Left renal cortex interstitium (tissue), 4 donors: Measurements from ENCODE around the gene CDYL. TPM values are rescaled to one million over a fixed set of nuclear protein-coding genes. Genes with fewer than 3 reads are reported as not detected.

Source experiments
- DNase-seq, 4 donors: peaks; one replicate each; pipeline ENCODE4 v3.0.0-alpha.2; 2013; ENCODE audit warnings: low read depth in 4 of 4, low spot score in 2 of 4, missing footprints in 1 of 4
- polyA plus RNA-seq, 4 donors: library from polyadenylated mRNA; unstranded; fragments of 120-200 nt; gene quantifications; one replicate each; pipeline ENCODE4 v1.2.1, GENCODE V29; 2013; ENCODE audit not compliant: insufficient read length in 4 of 4

CDYL gene
- polyA plus RNA-seq, 4 donors = 25.2 to 28.7 (median 27.0) TPM

DNA sequence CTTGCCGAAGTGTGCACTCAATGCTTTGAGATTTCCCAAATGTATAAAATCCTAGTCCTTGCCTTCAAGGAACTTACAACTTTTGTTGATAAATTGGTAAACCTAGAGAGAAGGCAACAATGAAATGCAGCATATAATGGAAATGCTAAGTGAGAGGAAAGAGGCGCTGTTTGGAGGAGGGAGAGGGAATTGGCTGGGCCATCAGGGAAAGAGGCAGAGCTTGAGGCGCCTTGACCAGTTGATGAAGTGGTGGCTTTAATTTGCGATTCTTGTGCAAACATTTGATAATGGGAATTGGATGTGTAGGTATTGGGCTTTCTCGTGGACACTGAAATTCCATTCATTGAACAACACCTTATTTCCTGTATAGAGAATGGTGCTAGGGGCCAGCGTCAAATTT is 1.9 kb upstream of the CDYL start:
- no peak for DNase-seq

DNA sequence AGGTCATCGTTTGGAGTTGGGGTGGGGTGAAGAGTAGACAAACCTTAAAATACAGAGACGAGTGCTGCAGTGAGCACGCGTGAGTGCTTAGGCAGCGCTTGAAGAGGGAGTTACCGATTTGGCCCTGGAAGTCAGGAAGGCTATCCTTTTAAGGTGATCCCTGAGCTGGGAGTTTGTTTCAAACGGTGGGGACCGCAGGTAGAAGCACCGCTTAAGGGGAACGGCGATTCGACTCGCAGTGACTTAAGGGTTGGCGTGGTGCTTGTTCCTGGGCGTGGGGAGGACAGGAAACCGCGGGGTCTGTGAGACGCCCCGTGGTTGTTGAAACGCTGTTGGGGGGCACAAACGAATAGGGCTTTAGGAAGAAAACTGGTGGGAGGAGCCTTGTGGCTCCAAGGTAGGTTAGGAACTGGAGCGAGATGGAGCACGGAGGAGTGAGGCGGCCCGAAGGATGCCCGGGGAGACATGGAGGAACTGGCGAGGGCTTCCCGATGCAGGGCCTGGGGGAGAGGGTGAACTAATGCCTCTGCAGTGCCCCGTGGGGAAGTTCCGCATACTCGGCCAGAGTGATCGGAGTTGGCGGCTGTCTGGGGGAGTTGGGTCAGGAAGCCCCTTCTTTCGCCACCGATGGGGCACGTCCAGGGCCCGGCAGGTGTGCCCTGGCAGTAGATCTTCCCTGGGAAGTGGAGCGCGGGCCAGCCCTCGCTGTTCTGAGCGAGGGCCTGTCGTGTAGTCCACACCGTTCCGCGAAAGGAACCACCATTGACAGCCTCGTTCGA is 1.3 kb upstream of the CDYL start:
- DNase-seq = no peak

- DNase-seq = peak in 1 of 4 donors; percentile 48
Measured at GRCh38 chr6:4775494-4776130, 592 bp upstream of the CDYL start.

DNA sequence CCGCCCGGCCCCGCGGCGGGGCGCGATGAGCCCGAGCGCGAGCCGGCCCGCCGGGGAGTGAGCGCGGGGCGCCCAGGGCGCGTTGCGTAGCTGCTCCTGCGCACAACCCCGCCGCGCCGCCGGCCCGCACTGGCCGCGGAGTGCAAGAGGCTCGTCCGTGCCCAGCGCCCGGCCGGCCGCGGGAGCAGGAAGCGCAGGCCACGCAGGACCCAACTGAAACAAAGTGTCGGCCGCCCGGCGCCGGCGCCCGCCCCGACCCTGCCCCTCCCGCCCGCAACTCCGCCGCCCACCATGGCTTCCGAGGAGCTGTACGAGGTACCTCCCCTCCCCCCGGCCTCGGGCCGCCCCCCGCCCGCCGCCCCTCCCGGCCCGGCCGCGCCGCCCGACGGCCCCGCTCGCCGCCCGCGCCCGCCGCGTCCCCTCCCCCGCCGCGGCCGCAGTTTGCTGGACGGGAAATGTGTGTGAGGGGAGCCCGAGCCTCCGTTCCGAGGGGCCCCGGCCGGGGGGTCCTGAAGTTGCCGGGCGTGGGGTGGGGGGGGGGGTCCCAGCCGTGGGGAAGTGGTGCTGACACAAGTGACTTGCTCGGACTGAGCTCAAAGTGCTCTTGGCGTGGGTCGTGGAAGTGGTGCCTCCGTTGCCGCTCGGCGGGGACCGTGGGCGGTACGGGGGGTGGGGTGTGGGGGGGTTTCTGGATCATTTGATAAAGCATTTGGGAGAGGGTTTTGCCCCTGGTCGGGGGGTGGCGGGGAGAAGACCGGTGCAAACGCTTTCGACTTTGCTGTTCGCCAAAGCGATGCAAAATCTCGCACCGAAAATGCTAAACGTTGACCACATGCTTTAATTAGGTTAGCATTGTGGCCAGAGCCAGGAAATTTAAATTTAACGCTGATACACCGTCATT is 539 bp downstream of the CDYL start:
- DNase-seq = peak in 1 of 4 donors; percentile 29

GRCh38 chr6:4777394-4777935 is 1.3 kb downstream of the CDYL start:
- no peak for DNase-seq

DNA sequence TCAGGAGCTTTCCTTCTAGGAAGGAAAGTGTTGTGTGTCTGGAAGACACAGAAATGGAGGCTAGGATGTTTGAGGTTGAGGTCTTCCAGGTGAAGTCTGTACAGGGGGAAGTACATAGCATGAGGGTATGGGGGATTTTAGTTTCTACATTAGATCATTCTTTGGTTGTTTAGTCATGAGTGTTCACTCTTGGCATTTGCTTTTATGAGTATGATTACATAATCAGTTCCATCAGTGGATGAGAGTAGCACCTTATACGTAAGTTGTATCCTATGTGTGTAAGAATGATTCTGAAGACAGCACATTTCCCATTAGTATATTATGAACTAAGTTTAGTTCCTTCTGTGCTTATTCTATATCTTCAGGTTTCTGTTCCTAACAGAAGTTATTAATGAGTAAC is 1.9 kb downstream of the CDYL start:
- DNase-seq = no peak

GRCh38 chr6:4780360-4780812 is 4.2 kb downstream of the CDYL start:
- no peak for DNase-seq

GRCh38 chr6:4781426-4781825 is 5.2 kb downstream of the CDYL start:
- no peak for DNase-seq

- no peak for DNase-seq
Measured at GRCh38 chr6:4781967-4782575, 5.9 kb downstream of the CDYL start.

- no peak for DNase-seq
Measured at GRCh38 chr6:4786996-4787395, 10.8 kb downstream of the CDYL start.

- DNase-seq = no peak
Measured at GRCh38 chr6:4788482-4788881, 12.3 kb downstream of the CDYL start.

GRCh38 chr6:4788953-4789584 is 12.9 kb downstream of the CDYL start:
- DNase-seq = no peak

GRCh38 chr6:4790158-4790899 is 14.1 kb downstream of the CDYL start:
- no peak for DNase-seq

DNA sequence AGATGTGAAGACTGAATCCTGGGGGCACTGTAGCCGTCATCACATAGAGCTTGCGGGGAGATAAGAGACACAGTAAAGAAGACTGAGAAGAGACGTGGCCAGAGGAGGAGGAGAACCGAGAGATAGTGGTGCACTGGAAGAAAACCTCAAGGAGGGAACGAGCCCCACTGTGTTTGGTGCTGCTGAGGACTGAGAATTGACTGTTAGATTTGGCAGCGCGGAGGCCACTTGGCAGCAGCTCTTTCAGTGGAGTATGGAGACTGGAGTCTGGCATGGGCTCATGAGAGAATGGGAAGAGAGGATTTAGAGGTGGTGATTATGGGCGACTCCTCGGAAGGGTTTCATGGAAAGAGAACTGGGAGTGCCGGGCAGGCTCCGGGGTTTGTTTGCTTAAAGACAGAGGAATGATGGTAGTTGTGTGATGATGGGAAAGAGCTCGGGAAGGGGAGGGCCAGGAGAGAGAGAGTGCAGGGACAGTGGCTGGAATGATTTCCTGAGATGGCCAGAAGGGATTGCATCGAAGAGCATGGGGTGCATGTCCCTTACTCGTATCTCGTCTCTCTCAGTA is 18.0 kb downstream of the CDYL start:
- no peak for DNase-seq

- DNase-seq = no peak
Measured at GRCh38 chr6:4797587-4797986, 21.4 kb downstream of the CDYL start.

- DNase-seq = no peak
Measured at GRCh38 chr6:4799912-4800311, 23.7 kb downstream of the CDYL start.

DNA sequence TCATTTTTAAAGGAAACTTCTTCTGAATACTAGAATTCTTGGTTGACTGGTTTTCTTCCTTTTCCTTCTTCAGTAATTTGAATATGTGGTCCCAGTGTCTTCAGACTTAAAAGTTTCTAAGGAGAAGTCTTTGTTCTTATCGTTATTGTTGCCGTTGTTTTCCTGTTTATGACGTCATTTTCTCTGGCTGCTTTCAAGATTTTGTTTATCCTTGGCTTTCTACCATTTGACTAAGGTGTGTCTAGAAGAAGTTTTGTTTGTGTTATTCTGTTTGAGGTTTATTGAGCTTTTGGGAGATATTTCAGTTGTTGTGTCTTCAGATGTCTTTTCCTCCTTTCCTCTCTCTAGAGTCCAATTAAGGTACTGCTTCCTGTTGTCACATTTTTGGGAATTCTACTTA is 24.5 kb downstream of the CDYL start:
- DNase-seq = no peak

- DNase-seq = no peak
Measured at GRCh38 chr6:4801491-4802110, 25.4 kb downstream of the CDYL start.
